ENCODE results near the gene RPL29.
"Not testable (repeated sequence)": the region's sequence is repeated elsewhere in the genome, so short reads cannot be mapped to it uniquely, and the experiment has no call there.

The RPL29 gene

DNA sequence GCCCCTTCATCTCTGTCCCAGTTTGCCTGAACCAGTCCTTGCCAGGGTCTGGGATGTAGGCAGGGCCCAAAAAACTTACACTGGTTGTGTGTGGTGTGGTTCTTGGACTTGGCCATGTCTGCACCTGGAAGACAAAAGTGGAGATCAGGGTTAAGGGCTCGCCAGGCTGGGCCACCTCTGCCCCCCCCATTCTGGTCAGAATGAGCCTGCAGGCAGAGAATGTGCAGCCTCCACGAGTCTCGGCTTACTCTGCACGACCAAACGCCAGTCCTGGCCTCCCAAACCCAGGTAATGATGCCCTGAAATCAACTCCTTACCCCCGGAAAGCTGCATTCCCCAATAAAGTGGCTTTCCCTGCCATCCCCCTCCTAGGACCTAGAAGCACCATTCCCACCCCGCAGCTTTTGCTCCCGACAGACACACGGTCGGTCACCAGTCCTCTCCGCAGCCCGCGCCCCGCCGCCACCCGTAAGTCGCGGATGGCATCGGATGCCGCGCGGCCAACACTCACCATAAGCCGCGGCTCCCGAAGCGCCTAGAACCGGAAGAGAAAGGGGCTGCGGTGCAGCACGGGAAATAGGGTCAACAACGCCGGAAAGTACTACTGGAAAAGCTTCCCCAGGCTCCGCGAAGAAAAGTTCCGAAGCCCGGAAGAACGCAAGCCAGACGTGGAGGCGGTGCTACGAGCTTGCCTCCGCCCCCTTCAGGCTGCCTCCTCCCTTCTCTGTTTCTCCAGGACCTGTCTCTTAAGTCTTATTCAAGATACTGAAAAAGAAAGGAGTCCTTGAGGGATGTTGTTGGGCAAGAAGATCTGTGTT is at the start of gene RPL29:
Gene RPL29 (minus strand): TSS at position 550 of the 818 bp plus-strand sequence. CDS start 434 bp downstream, at position 116.
- intact Hi-C loops (cut with DNase I), result loop anchor here (1.0 kb wide), 1 partner anchor 53 kb away; the partner anchor contains the start of gene PARP3
- peak; percentile 85 to 98 (median 87) for DNase-seq

DNA sequence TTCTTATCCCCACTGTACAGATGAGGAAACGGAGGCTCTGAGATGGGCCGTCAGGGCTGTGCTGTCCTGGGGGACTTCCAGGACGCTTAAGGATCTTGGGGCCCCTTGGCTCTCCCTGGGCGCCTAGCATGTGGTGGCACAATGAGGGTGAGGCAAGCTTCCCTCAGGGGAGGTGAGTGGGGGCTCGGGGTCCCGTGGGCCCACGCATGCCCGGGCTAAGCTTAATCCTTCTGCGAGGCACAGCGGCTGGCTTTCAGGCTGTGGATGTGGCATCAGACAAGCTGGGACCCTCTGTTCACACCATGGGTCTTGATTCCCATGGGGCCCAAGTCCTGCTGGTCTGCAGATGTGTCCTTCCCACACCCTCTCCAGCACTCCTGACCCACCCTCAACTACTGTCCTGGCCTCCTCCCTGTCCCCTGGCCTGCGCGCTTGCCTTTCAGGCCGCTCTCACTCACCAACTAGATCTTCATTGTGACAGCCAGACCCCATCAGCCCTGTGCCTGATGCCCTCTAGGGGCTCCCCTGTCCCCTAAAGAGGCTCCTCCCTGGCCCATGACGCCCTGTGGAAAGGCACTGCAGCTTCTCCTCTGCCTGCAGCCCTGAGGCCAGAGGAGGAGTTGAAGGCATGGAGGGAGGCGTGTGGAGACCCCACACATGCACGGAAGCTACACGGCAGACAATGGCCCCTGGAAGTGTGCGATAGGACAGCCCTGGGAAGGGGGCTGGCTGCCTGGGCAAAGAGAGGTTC is 49.3 kb upstream of the RPL29 start:
- no peak for DNase-seq
- intact Hi-C loops (cut with DNase I), result no loop called here

DNA sequence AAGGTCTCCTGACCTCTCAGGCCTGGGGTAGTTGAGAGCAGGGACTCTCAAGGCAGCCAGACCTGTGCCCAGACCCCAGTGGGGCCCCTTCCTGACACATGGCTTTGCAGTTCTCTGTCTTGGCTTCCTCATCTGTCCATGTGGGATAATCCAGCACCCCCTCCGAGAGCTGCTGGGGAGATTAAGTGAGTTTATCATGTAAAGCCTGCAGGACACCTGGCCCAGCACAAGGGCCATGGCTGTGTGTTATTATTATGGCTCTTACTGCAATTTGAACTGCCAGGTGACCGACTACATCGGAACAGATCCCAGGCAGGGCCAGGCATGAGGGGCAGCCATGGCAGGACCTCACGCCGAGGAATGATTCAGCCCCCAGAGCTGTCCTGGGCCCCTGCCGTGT is 48.1 kb upstream of the RPL29 start:
- intact Hi-C loops (cut with DNase I), result no loop called here

DNA sequence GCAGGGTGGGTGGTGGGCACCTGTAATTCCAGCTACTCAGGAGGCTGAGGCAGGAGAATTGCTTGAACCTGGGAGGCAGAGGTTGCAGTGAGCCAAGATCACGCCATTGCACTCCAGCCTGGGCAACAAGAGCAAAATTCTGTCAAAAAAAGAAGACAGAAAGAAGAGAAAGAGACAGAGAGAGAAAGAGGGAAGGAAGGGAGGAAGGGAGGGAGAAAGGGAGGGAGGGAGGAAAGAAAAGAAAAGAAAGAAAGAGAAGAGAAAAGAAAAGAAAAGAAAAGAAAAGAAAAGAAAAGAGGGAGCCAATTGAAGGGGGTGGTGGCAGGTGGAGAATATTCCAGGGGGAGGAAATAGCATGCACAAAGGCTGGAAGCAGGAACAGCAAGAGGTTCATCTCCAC is 47.3 kb upstream of the RPL29 start:
- DNase-seq; intact Hi-C loops (cut with DNase I): not testable (repeated sequence)

More for the DNA sequence above, 48.1 kb upstream of the RPL29 start:
- no peak for DNase-seq

DNA sequence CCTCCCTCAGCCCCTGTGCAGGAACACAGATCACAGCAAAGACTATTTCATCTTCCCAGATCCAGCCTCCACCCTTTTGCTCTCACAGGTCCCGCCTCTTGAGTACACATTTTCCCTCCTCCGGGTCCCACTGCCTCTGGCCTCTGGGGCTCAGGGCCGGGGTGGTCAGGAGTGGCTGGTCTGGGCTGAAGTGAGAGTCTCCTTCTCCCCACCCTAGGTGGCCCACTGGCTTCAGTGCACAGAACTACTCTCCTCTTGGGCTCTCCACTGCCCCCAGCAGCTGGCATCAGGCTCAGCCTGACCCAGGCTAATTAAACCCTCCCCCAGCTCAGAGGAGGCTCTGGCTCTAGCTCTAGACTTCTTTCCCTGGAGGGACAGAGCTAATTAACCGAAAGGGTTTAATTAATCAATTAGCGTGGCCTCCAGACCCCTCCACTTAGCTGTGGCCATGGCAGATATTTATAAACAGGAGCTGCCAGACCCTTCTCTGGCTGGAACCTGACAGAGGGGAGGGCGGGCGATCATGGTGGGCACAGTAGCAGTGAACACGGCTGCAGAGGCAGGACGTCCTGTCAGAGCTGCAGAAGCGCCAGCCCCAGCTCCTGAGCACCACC is 45.5 kb upstream of the RPL29 start:
- peak; percentile 65 to 97 (median 76) for DNase-seq
- intact Hi-C loops (cut with DNase I), result no loop called here

DNA sequence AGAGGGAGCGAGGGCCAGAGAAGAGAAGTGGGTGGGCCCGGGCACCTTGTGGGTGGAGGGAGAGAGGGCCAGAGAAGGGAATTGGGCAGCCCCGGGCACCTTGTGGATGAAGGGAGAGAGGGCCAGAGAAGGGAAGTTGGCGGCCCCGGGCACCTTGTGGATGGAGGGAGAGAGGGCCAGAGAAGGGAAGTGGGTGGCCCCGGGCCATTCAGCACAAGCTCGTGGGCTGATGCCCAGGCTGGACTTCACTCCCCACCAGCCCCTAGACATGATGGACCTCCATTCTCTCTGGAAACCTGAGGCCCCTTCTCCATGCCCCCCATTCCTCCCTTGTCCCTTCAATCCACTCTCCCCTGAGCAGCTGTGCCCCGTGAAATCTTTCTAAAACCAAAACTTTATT is 44.9 kb upstream of the RPL29 start:
- peak in 1 of 10 donors; percentile 36 for DNase-seq
- intact Hi-C loops (cut with DNase I), result no loop called here

DNA sequence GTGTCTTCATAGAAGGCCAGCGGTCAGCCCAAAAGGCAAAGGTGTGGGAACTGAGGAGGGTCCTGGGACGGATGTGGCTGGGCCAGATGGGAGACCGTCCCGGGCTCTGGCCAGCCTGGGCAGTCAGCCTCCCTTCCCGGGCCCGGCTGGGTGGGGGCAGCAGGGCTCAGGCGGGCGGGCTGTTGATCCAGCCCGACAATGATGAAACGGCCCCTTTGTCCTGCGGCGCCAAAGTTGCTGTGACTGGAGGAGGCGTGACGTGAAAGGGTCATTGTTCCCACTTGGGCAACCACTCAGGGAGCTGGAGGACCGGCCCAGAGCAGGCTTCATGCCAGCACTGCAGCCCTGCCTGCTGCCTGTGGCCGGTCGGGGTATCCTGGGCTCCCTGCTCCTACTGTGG is 44.2 kb upstream of the RPL29 start:
- intact Hi-C loops (cut with DNase I), result no loop called here

DNA sequence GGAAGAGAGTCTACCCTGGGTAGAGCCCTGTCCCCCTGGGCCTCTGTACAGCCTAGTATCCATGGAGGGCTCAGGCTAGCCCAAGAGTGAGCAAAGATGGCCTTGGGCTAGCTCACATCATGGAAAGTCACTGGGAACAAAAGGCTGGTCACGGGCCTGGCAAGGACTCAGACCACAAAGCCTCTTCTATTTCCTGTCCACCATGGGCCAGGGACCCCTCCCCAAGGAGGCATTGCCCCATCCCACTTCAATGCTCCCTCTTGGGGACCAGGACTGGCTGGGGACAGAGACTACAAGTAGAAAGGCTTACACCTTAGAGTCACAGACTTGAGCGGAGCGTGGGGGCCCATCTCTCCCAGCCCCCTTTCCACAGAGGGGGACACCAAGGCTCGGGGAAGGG is 43.7 kb upstream of the RPL29 start:
- intact Hi-C loops (cut with DNase I), result no loop called here
- DNase-seq, result peak in 2 of 10 donors; percentile 46 to 89

More for the DNA sequence above, 44.2 kb upstream of the RPL29 start:
- peak; percentile 90 to 99 (median 96) for DNase-seq

DNA sequence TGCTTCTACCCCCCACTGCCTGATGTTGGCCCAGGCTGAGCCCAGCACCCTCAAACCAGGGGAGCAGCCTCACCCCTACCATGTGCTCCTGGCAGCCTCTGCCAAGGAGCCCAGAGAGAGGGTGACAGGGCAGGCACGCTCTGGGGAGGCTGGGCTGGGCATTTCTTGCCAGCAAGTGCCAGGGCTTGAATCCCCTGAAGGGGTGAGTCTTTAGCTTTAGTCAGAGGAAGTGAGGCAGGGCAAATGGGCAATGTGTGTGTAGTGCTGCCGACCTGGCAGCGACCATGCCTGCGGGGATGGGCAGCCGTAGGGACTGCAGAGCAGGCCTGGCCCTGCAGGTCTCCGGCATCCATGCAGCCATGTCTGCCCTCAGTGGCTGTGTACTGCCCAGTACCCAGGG is 42.5 kb upstream of the RPL29 start:
- no peak for DNase-seq
- intact Hi-C loops (cut with DNase I), result no loop called here

DNA sequence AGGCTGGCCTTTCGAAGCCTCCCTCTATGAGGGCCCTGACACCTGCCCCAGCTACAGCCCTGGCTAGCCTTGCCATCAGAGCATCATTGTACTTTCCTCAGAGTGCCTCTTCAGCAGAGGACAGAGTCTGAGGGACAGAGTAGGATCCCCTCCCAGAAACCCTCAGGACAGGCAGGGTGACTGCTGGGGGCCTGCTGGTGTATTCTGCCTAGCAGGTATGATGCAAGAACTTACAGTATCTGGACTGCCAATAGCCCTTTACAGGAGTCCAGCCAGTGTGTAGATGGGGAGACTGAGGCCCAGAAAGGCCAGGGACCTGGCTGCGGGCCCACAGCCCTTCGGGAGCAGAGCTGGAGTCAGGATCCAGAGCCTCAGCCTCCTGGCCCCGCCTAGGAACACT is 41.6 kb upstream of the RPL29 start:
- DNase-seq, result no peak
- intact Hi-C loops (cut with DNase I), result no loop called here

DNA sequence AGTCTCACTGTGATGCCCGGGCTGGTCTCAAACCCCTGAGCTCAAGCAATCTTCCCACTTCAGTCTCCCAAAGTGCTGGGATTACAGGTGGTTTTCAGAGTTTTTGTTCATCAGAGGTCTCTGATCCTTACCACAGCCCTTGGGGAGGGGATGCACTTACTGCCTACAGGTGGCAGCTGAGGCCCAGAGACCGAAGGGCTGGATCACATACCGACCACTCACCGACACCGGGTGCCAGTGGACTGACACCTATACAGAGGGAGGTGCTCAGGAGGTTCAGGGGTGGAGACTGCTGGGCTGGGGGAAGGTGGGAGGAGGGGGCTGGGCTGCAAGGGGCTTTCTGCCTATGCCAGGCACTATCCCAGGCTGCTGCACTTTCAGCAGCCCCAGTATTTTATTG is 41.1 kb upstream of the RPL29 start:
- DNase-seq, result no peak
- intact Hi-C loops (cut with DNase I), result no loop called here

DNA sequence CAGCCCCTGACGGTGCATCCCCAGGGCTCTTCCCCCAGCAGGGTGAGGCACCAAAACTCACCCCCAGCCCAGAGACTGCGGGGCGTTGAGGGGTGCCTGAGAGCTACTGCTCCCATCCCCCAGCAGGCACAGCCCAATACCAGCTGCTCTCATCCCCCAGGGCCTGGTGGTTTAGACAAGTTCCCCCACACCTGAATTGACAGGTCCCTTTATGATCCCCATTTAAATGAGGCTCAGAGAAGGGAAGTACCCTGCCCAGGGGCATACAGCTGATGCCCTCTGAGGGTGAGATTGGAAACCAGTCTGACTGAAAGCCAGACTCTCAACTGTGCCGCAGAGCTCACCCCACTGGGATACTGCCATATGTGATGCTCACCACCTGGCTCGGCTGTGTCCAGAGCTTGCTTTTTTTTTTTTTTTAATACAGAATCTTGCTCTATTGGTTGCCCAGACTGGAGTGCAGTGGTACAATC is 40.6 kb upstream of the RPL29 start:
- intact Hi-C loops (cut with DNase I), result no loop called here
- DNase-seq, result no peak

DNA sequence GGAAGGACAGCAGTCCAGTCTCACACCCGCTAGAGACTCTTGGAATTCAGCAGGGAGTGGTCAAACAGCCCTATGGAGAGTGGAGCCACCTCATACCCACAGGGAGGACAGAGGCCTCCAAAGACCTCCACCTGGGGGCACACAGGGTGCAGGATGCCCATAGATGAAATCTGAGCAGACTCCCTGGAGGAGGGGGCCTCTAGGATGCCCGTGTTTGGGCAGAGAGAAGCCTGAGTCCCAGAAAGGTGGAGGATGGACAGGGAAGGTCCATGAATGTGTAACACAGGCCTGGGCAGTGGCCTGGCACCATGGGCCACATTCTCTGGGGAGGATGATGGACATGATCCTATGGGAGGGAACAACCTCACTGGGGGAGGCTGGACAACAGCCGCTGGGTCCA is 39.0 kb upstream of the RPL29 start:
- DNase-seq, result no peak
- intact Hi-C loops (cut with DNase I), result no loop called here

DNA sequence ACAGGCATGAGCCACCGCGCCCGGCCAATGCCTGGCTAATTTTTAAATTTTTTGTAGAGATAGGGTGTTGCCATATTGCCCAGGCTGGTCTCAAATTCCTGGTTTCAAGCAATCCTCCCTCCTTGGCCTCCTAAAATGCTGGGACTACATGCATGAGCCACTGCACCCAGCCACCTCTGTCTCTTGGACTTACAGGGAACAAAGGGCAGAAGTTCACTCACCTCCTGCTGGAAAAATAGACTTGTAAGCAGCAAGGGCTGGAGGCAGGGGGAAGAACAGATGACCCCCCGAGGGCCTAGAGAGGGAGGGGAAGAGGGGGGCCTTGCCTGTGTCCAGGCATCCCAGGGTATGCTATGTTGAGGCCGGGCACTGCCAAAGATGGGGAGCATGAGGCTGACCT is 38.5 kb upstream of the RPL29 start:
- no peak for DNase-seq
- intact Hi-C loops (cut with DNase I), result no loop called here

DNA sequence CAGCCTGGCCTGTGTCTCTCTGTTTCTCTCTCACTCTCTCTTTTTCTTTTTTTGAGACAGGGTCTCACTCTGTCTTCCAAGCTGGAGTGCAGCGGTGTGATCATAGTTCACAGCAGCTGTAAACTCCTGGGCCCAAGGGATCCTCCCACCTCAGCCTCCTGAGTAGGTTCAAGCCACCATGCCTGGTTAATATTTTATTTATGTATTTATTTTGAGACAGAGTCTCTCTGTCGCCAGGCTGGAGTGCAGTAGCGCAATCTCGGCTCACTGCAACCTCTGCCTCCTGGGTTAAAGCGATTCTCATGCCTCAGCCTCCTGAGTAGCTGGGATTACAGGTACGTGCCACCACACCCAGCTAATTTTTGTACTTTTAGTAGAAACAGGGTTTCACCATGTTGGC is 38.1 kb upstream of the RPL29 start:
- DNase-seq; intact Hi-C loops (cut with DNase I): not testable (repeated sequence)

DNA sequence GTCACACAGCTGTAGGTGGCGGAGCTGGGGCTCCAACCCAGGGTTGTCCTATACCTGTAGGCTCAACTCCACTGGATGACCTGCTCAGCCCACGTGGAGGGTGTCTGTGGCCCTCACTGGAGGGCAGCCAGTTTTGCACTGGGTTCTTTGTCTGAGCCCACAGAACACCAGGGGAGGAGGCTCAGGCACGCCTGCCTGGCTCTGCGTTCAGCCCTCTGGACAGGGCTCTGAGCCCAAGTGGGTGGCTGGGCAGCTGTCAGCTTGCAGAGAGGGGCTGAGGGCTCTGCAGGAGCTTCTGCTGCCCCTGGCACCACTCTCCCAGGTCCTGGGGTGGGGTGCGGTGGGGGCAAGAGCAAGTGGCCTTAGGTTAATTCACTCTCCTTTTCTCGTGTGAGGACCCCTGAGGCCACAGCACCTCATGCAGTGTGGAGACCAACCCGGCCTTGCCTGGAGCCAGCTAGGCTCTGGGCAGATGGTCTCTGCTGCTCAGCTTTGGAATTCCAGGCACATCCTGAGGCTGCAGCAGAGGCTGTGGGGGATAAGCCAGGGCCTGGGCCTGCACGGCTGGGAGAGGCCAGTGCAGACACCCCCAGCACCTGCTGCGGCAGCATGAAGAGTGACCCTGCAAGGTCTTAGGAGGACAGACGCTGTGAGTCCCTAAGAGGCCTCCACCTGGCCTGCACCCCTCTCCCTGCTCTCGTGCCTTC is 37.2 kb upstream of the RPL29 start:
- peak in 5 of 10 donors; percentile 44 to 92 (median 53) for DNase-seq
- intact Hi-C loops (cut with DNase I), result no loop called here

DNA sequence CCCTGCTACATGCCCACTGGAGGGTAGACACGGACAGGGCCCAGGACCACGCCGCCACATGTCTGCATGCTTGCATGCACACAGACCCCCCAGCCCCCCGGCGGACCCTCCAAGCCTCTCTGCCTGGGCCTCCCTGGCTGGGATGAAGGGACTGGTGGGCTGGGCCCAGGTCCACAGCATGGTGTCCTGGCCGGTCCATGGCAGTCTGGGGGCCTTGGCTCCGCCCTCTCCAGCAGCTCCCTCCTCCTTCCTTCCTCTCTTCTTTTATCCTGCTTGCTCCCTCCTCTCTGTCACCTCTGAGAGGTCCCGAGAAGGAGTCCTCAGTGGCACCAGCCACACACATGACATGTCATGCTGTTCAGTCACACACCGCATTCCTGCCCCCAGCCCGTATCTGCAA is 36.2 kb upstream of the RPL29 start:
- DNase-seq, result no peak
- intact Hi-C loops (cut with DNase I), result no loop called here

DNA sequence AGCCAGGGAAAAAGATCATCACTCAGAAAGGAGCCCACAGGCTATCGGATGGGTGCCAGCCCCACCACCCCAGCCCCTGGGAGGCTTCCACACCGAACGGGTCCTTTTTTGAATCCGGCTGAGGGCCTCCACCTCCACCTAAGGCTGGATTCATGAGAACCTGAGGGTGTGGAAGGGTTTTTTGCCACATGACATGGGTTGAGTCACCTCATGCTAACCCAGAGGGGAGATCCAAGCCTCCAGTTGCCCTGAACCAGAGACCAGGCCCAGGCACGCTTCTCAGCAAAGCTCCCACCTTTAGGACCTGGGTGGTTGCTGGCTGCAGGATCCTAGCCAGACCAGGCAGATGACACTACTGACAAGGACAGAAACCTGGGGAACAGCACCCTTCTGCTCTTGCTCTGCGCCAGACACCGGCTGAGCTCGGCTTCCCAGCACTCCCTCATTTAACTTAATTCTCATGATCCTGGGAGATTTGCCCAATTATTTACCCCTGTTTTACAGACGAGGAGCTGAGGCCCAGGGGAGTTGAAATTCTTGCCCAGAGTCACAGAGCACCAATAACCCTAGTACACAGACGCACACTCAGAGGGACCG is 35.1 kb upstream of the RPL29 start:
- DNase-seq, result no peak
- intact Hi-C loops (cut with DNase I), result no loop called here

DNA sequence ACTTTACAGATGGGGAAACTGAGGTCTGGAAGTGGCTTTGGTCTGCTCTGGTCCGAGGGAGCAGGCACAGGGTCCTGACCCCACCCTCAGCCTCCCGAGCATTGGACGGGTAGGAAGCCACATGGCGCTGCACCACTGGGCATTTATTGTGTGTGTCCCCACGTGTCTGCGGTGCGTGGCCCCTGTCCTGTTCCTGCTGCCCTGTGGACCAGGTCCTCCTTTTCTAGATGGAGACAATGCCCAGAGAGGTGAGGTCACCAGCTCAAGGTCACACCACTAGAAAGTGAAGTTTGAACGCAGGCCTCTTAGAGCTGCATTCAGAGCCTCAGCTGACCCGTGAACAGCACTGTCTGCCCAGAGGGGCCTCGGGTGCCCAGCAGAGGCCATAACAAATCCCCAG is 33.8 kb upstream of the RPL29 start:
- intact Hi-C loops (cut with DNase I), result no loop called here
- DNase-seq, result no peak

DNA sequence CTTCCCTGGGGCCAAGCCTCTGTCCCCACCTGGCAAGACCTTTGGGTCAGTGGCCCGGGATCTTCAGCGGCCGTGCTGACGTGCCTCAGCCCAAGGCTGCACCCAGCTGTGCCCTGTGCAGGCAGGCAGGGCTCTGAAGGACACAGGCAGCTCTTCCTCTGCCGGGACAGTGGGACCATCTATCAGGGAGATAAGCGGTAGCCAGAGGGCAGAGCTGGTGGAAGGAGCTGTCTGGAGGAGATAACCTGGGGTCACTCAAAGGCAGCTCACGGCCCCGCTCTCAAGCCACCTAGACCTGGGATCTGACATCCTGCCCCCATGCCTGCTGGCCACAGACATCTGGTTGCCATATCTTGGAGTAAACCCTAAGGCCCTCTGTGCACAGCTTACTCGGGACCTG is 33.4 kb upstream of the RPL29 start:
- intact Hi-C loops (cut with DNase I), result no loop called here
- DNase-seq, result no peak

Measured in posterior cingulate gyrus (tissue), 11 donors.